Choroid plexus epithelial cell (primary cell): ENCODE results near the gene ISG20L2.
"Not testable (repeated sequence)": the region's sequence is repeated elsewhere in the genome, so short reads cannot be mapped to it uniquely, and the experiment has no call there.

Source experiments
- DNase-seq: peaks from one replicate; pipeline ENCODE4 v3.0.0-alpha.2; 2010; ENCODE audit warnings: low read depth
- H3K4me3 ChIP-seq: 2 replicates; pipeline ENCODE4 v1.5.1; 2011; ENCODE audit warnings: low read depth, mild to moderate bottlenecking, control low read depth, low read length, moderate library complexity
- TF ChIP-seq, protein P1 (sequence below): conservative IDR thresholded peaks from 2 replicates; pipeline ENCODE4 v1.5.1; 2011; ENCODE audit warnings: low read depth, mild to moderate bottlenecking, control low read depth, inconsistent platforms, low read length, moderate library complexity

The ISG20L2 gene

DNA sequence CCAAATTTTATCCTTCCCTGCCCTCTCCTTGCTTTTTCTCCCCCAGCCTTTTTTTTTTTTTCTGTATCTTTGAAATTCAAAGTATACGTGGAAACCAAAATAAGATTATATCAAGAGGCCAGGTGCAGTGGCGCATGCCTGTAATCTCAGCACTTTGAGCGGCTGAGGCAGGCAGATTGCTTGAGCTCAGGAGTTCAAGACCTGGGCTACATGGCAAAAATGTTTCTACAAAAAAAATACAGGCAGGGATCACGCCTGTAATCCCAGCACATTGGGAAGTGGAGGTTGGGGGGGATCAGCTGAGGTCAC lies 32.2 kb upstream of the ISG20L2 start:
- TF ChIP-seq, protein P1, sequence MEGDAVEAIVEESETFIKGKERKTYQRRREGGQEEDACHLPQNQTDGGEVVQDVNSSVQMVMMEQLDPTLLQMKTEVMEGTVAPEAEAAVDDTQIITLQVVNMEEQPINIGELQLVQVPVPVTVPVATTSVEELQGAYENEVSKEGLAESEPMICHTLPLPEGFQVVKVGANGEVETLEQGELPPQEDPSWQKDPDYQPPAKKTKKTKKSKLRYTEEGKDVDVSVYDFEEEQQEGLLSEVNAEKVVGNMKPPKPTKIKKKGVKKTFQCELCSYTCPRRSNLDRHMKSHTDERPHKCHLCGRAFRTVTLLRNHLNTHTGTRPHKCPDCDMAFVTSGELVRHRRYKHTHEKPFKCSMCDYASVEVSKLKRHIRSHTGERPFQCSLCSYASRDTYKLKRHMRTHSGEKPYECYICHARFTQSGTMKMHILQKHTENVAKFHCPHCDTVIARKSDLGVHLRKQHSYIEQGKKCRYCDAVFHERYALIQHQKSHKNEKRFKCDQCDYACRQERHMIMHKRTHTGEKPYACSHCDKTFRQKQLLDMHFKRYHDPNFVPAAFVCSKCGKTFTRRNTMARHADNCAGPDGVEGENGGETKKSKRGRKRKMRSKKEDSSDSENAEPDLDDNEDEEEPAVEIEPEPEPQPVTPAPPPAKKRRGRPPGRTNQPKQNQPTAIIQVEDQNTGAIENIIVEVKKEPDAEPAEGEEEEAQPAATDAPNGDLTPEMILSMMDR, result no peak
- no peak for DNase-seq
- no peak overlapping the region for H3K4me3 ChIP-seq

DNA sequence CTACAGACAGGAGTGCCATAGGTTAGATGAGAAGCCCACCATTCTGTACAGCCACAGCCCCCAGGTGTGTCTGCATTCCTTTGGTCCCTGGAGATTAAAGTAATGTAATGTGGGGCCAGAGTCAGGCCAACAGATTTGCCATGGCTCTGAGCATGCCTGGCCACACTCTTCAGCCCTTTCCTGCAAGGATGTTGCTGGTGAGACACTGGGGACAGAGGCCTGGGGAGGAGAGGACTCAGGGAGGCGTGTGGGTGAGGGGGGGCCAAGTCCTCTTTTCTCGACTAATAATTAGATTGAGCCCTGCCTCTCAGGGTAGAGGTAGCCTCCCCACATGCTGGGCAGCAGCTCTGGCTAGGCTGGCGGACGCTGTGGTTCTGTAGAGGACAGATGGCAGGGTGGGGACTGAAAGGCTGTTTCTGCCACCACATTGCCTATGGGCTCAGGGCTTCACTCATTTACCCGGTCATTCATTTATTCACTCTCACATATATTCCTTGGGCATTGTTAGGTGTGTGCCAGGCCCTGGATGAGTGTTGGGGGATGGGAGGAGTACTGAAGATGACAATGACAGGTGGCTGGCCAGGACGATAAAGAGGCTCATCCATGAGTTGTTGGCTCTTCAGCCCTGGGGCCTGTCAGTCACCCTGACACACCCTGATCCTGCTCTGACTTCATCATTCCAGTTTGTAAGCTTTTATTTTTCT lies 31.7 kb upstream of the ISG20L2 start:
- TF ChIP-seq, protein P1, result no peak
- no peak for DNase-seq
- H3K4me3 ChIP-seq, result no peak overlapping the region

DNA sequence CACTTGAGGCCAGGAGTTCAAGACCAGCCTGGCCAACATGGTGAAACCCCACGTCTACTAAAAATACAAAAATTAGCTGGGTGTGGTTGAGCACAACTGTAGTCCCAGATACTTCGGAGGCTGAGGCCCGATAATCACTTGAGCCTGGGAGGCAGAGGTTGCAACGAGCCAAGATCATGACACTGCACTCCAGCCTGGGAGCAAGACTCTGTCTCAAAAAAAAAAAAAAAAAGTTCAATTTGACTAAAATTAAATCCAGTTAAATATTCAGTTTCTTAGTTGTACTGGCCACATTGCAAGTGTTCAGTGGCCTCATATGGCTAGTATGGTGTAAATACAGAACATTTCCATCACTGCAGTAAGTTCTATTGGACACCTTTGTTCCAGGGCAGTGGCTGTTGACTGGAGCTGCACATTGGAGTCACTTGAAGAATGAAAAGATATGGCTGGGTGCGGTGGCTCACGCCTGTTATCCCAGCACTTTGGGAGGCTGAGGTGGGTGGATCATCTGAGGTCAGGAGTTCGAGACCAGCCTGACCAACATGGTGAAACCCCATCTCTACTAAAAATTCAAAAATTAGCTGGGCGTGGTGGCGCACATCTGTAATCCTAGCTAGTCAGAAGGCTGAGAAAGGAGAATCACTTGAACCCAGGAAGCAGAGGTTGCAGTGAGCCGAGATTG lies 29.1 kb upstream of the ISG20L2 start:
- DNase-seq, H3K4me3 ChIP-seq: not testable (repeated sequence)

DNA sequence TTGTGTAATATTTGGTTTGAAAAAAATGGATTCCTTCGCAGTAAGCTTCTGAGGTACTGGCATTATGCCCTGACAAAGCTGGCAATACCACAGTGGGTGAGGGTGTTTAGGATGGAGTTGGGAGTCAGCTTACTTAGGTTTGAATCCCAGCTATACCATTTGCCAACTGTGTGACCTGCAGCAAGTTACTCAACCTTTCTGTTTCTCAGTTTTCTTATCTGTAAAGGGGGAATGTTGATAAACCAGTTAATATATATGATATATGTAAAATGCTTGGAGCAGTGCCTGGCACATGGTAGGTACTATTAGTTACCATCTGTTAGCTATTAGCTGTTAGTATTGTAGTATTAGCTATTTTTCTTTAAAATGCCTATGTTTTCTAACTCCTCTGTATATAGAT lies 27.8 kb upstream of the ISG20L2 start:
- no peak for DNase-seq
- TF ChIP-seq, protein P1, result no peak
- no peak overlapping the region for H3K4me3 ChIP-seq

DNA sequence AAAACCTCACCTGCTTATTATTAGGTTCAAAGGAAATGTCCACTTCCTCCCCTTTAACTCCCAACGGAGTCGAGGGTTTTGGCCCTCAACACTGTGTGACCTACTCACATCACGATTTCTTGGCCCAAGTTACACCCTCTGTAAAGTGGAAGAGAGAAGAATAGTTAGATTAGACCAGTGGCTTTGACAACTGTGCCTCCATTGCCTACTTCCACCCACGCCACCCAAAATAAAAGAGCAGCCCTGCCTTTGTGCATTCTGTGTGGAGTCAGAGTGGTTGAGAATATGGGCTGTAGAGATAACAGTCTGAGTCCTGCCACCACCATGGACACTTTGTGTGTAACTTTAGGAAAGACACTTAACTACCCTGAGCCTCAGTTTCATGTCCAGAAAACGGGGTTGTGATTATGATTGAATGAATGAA lies 27.0 kb upstream of the ISG20L2 start:
- TF ChIP-seq, protein P1, result no peak
- DNase-seq, result no peak
- H3K4me3 ChIP-seq, result no peak overlapping the region

DNA sequence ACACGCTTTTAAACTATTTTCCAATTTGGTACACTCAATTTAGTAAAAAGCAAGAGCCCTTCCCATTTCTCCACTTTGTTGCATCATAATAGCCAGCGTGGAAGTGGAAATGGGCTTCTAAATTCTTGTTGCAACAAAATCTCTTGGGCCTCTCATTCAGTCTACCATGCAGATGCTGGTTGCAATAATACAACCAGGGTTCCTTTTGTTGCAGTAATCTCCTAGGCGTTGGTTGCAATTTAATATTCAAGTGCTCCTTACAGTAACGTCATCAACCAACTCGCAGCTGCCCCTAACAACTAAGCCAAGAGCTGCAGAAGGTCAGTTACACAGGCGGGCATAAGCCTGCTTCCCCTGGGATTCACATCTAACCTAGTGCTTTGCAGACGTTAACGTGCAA lies 25.7 kb upstream of the ISG20L2 start:
- DNase-seq, result no peak
- H3K4me3 ChIP-seq, result no peak overlapping the region
- TF ChIP-seq, protein P1, result no peak

DNA sequence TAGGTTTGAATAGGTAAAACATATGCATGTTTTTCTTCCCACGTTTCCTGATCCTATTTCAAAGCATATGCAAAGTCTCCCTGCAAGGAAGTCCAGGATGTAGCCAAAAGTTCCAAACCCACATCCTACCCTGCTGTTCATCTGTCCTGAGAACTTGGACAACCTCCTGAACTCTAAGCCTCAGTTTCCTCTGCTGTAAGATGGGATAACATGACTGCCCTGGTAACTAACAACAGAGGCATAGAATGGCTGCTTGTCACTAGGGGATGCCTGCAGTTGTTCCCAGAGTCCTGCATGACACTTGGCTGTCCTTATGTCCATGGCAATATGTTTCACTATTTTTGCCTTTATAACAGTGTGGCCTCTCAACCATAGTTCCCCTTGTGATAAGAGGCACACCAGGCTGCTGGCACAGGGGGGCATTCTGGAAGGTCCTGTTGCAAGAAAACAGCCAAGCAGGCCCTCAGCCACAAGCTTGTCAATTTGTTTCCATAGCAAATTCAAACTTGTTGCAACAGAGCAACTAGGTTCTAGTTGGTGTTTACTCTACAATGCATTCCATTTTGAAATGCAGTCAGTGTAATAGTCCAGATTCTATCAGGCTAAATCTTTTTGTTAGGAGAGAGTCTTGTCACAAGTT lies 24.4 kb upstream of the ISG20L2 start:
- H3K4me3 ChIP-seq, result peak overlapping the region; percentile 95
- TF ChIP-seq, protein P1, result no peak
- peak; percentile 55 for DNase-seq
